Hematopoietic multipotent progenitor cell (in vitro differentiated cells): Measurements from ENCODE around the gene UCN. TPM values are rescaled to one million over a fixed set of nuclear protein-coding genes. Genes with fewer than 3 reads are reported as not detected.
A peak's percentile ranks its signal among the peaks of the same experiment; 100 is the strongest.
"Not testable (repeated sequence)": the region's sequence is repeated elsewhere in the genome, so short reads cannot be mapped to it uniquely, and the experiment has no call there.

ENCODE experiments used
- DNase-seq, 3 donors: peaks; one replicate each; pipeline ENCODE4 v3.0.0-alpha.2; 2011 to 2015; ENCODE audit warnings: low read depth in 2 of 3, low spot score in 2 of 3
- total RNA-seq: library from RNA; depleted of rRNA; stranded (reverse); fragments of >200 nt; gene quantifications from one replicate; pipeline ENCODE4 v1.2.3, GENCODE V29; 2012

Gene UCN
- total RNA-seq, 1 donor, result 2.2 TPM

GRCh38 chr2:27315122-27315521, 6.9 kb upstream of the UCN start:
- DNase-seq, result no peak

DNA sequence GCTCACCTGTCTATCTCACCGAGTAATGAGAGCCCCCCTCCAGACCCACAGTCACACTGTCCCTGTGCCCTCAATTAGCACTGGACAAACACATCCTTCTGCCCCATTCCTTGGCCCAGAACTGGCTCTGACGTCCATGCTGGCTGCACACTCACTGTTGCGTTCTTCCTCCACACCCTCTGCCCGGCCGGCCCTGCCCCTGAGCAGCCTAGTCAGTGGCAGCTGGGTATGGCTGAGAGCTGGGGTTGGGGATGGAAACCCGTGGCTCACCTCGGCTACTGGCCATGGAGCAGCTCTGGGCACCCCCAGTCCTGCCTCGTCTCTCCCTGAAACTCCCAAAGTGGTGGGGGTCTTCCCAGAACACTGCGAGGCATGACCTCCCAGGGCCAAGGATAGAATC, 6.5 kb upstream of the UCN start:
- no peak for DNase-seq

DNA sequence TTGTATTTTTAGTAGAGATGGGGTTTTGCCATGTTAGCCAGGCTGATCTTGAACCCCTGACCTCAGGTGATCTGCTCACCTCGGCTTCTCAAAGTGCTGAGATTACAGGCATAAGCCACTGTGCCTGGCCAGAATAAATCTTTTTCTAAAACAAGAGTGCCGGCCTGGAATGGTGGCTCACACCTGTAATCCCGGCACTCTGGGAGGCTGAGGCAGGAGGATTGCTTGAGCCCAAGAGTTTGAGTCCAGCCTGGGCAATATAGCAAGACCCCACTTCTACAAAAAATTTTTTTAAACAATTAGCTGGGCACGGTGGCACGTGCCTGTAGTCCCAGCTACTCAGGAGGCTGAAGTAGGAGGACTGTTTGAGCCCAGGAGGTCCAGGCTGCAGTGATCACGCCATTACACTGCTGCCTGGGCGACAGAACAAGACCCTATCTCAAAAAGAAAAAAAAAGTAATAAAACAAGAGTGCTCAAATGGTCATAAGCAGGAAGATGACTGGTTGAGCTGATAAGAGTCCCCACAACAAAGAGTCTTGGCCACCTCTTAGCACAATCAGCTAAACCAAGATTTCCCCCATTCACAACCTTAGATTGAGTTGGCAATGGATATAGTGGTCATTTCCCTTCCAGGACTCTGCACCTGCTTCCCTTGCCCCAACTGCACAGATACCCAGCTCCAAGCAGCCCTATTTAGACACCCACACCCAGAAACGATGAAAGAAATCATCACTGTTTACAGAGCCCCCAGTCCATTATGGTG, 5.8 kb upstream of the UCN start:
- peak in 1 of 3 donors; percentile 43 for DNase-seq

DNA sequence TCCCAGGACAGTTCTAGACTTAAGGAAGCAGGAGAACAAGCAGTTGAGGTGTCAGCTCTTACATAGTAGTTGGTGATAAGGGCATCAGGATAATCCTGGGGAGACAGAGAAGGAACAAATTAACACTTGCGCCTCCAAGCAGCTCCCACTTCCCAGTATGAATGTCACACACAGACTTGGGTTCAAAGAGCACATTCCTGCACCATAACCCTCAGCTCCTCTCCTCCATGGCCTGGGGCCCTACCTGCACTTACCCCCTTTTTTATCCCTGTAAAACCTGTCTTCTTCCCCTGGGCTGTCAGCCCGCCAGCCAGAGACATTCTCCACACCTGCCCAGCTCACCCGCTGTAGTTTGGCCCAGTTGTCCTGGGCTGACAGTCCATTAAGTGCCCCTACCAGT, 3.9 kb upstream of the UCN start:
- no peak for DNase-seq

DNA sequence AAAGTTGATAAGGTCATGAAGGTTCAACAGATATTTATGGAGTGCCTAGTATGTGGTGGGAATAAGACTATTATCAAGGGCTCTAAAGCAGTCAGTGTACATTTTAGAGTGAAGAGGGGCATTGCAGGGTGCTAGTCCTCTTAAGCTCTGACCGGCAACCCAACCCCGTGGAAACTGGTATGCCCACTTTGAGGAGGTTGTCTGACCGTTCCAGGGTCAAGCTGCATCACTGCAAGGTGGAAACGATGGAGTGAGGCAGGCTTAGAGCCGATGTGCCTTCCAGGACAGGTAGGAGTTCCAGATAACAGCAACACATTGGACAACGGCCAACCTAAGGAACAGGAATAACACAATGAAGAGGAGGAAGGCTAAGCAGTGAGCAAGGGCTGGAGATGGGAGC, 1.4 kb upstream of the UCN start:
- DNase-seq, result no peak

GRCh38 chr2:27307545-27308358, 493 bp downstream of the UCN start:
- DNase-seq, result no peak

- no peak for DNase-seq
Observed at GRCh38 chr2:27307287-27307544, 1.0 kb downstream of the UCN start.

GRCh38 chr2:27306573-27307286, 1.5 kb downstream of the UCN start:
- DNase-seq, result peak in 1 of 3 donors; percentile 63

DNA sequence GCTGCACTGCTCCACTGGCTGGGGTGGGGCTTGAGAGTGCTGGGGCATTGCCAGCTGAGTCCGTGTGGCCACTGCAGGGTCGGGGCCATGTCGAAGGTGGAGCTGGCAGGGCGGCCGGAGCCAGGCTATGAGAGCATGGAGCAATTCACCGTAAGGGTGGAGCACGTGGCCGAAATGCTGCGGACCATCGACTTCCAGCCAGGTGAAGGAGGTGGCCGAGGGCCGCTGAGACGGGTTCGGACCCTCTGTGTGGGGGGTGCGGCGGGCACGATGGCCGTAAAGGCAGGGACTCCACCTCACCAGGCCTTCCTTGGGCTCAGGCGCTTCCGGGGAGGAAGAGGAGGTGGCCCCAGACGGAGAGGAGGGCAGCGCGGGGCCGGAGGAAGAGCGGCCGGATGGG, 2.1 kb downstream of the UCN start:
- DNase-seq, result no peak

- no peak for DNase-seq
Observed at GRCh38 chr2:27305516-27305915, 2.7 kb downstream of the UCN start.

DNA sequence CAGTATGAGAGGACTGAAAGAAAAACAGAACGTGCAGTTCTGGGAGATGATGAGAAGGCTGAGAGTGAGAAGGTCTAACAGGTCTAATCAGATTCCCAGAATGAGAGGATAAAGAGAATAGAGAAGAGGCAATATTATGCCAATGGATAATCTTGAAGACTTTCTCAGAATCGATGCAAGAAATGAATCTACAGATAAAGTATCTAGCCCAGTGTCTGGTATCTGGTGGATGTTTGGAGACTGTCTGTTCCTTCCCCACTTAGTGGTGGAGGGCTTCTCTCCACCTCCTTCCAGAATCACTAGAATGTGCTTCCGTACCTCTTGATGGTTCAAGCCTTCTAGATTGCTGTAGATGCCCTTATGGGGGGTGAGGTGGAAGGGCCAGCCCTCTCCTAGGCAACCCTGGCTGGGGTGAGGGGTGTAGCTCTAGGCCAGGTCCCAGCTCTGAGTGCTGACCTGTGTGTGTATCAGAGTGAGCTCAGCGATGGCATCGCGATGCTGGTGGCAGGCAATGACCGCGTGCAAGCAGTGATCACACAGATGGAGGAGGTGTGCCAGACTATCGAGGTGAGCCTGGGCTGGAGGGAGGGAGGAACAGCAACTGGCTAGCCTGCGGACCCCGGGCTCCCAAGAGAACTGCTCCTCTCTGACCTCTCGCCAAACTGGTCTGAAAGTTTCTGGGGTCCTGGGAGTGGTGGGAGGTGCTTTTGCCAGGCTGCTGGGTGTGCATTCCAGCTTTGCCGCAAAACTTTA, 3.6 kb downstream of the UCN start:
- DNase-seq, result no peak

DNA sequence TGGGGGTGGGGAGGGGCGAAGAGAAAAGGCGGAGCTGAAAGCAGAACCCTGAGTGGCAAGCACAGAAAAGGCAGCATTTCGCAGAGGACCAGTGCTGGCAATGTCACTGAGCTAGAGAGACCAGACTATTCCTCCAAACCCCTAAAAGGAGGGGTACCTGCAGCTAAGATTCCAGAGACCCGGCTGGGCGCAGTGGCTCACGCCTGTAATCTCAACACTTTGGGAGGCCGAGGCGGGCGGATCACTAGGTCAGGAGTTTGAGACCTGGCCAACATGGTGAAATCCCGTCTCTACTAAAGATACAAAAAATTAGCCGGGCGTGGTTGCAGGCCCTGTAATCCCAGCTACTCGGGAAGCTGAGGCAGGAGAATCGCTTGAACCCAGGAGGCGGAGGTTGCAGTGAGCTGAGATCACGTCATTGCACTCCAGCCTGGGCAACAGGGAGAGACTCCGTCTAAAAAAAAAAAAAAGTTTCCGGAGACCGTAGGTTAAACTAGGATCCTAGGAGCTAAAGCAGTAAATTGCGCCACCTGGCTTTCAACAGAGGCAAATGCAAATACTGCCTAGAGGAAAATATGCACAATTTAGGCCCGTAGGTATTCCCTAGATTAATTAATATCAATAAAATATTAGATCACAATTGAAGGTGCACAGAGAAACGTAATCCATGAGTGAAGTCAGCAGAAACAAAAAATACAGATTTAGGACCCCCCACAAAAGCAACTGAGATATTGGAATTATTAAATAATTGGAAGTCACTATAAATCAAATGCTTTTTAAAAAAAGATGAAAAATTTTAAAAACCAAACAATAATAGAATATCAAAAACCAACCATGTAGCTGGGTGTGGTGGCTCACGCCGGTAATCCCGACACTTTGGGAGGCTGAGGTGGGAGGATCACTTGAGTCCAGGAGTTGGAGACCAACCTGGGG, 4.9 kb downstream of the UCN start:
- DNase-seq, result peak in 2 of 3 donors; percentile 56 to 72

- not testable (repeated sequence) for DNase-seq
Observed at GRCh38 chr2:27300606-27301005, 7.6 kb downstream of the UCN start.

DNA sequence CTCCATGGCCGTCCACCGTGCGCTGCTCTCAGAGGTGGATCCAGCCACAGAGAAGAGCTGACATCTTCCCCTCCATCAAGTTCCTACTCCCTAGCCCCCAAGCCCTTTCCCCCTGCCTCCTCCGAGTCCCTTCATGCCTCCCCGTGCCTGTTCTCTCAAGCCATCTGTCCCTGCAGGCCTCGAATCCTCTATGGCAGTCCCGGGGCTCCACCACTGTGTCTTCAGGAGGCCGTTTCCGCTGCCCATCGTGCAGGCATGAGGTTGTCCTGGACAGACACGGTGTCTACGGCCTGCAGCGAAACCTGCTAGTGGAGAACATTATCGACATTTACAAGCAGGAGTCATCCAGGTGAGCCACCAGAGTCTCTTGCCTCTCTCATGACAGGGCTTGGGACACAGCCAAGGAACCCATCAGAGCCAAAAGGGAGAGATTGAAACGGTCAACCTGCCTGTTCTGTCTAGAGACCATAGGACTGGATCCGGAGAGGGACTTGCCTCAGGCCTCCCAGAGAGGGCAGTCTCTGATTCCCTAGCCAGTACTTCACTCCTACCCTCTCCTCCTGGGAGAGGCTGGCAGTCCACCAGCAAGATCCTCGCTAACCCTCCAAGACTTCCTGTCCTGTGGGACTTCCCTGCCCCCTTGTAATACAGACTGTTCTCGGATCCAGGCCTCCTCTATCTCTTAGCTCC, 9.7 kb downstream of the UCN start:
- DNase-seq, result no peak

DNA sequence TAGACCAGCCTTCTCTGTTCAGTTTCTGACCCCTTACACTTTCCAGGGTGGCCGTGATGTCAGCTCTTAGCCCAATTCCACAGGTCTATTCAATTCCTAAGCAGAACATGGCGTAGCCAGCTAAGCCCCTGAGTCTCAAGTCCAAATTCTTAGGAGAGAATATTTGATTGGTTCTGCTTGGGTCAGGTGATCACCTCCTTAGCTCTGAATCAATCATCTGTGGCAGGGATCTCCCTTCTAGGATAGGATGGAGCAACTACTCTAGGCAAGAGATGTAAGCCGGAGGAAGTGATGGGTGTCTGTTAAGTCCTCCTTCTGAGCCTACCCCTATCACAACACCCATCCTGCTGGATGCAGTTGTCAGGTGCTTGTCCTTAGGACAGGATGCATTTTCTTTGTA, 11.1 kb downstream of the UCN start:
- DNase-seq, result no peak

DNA sequence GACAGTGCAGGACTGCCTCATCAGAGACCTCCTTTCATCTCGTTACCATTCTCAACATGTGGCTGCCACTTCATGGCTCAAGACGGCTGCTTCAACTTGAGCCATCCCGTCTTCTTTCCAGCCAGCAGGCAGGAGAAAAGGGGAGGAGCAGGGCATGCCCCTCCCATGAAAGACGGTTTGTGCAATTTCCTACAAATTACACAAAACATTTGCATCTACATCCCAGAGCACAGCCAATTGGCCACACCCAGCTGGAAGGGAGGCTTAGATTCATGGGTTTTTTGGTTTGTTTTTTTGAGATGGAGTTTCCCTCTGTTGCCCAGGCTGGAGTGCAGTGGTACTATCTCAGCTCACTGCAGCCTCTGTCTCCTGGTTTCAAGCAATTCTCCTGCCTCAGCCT, 11.8 kb downstream of the UCN start:
- DNase-seq, result no peak

GRCh38 chr2:27294928-27295327, 13.3 kb downstream of the UCN start:
- no peak for DNase-seq

GRCh38 chr2:27291865-27292264, 16.4 kb downstream of the UCN start:
- DNase-seq, result no peak

DNA sequence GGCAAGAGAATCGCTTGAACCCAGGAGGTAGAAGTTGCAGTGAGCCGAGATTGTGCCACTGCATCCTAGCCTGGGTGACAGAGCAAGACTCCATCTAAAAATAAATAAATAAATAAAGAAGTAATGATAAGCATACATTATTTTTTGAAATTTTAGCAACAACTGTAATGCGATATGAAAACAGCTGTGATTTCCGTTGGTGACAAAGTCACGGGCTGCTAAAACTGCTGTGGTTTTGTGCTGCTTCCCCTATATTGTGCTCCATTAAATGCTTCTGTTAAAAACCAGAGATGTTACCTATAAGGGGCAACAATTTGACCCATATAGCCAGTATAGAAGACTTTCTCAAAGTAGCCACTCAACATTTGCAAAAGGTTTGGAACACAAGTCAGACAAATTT, 17.7 kb downstream of the UCN start:
- DNase-seq, result peak in 1 of 3 donors; percentile 67
